ENCODE measurements around the gene BMERB1. TPM values are rescaled to one million over a fixed set of nuclear protein-coding genes. Genes with fewer than 3 reads are reported as not detected.

Gene BMERB1
- total and polyA plus RNA-seq, 3 experiments from 2014 or later, result 4.8 to 13.6 (median 13.1) TPM

DNA sequence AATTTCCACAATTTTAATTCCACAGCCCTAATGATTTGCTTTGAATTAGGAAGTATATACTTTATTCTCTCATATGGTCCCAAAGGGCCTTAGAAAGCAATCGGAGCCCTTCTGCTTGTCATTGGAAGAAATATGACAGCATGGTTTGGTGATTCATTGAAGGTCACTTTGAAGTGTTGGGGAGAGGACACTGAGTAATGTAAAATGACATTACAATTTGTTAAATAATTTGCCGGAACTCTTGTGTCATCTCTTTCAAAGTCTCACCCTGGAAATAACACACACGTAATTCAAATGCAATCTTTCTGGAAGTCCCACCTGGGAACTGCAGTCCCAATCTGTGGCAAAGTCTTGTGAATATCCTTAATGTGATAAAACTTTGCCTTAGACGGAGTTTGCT lies 59.8 kb downstream of the BMERB1 start:
- Histone ChIP-seq H3K27ac (ENCODE audit: low read depth, low read length) (no peak overlapping the region), H3K9me3 (ENCODE audit: low read length) (no peaks in the 10 kb centered on the region), H3K4me1 (ENCODE audit: insufficient read depth, low read length) (no peaks in the 10 kb centered on the region), H3K27me3 (ENCODE audit: insufficient read depth, low read length, poor library complexity, severe bottlenecking) (no peaks in the 10 kb centered on the region), H3K36me3 (ENCODE audit: insufficient read depth, low read length) (no peaks in the 10 kb centered on the region), H3K4me3 (ENCODE audit: low read length) (no peak overlapping the region)
- no peak for DNase-seq
- Mint-ChIP-seq H3K4me3 (no peak overlapping the region), H3K9me3 (no peaks in the 10 kb centered on the region), H3K4me1 (no peaks in the 10 kb centered on the region), H3K27ac (no peak overlapping the region), H3K36me3 (no peaks in the 10 kb centered on the region), H3K27me3 (no peaks in the 10 kb centered on the region)
- CTCF ChIA-PET, result no interaction called here
- POLR2A ChIA-PET, result no interaction called here

DNA sequence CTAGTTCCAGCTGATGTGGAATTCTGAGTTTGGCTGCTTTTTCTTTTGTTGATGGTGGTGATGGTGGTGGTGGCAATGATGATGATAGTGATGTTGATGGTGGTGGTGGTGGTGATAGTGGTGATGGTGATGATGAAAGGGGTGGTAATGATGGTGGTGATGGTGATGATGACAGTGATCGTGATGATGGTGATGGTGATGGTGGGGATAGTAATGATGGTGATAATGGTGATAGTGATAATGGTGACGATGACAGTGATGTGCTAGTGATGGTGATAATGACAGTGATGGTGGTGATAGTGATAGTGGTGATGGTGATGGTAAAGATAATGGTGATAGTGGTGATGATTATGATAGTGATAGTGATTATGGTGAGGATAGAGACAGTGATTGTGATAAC lies 61.5 kb downstream of the BMERB1 start:
- Mint-ChIP-seq H3K4me3 (no peak overlapping the region), H3K36me3 (no peaks in the 10 kb centered on the region), H3K27ac (no peak overlapping the region), H3K4me1 (no peaks in the 10 kb centered on the region), H3K27me3 (peaks cover 0 to 4% of the 10 kb centered on the region in 2 donors), H3K9me3 (no peaks in the 10 kb centered on the region)
- H3K36me3 ChIP-seq (ENCODE audit: insufficient read depth, low read length), result no peaks in the 10 kb centered on the region
- H3K4me1 ChIP-seq (ENCODE audit: insufficient read depth, low read length), result no peaks in the 10 kb centered on the region
- DNase-seq, result no peak
- no peak overlapping the region for H3K27ac ChIP-seq (ENCODE audit: low read depth, low read length)
- H3K27me3 ChIP-seq (ENCODE audit: insufficient read depth, low read length, poor library complexity, severe bottlenecking), result no peaks in the 10 kb centered on the region
- ChIA-PET CTCF (no interaction called here), POLR2A (no interaction called here)
- H3K4me3 ChIP-seq (ENCODE audit: low read length), result no peak overlapping the region
- no peaks in the 10 kb centered on the region for H3K9me3 ChIP-seq (ENCODE audit: low read length)

DNA sequence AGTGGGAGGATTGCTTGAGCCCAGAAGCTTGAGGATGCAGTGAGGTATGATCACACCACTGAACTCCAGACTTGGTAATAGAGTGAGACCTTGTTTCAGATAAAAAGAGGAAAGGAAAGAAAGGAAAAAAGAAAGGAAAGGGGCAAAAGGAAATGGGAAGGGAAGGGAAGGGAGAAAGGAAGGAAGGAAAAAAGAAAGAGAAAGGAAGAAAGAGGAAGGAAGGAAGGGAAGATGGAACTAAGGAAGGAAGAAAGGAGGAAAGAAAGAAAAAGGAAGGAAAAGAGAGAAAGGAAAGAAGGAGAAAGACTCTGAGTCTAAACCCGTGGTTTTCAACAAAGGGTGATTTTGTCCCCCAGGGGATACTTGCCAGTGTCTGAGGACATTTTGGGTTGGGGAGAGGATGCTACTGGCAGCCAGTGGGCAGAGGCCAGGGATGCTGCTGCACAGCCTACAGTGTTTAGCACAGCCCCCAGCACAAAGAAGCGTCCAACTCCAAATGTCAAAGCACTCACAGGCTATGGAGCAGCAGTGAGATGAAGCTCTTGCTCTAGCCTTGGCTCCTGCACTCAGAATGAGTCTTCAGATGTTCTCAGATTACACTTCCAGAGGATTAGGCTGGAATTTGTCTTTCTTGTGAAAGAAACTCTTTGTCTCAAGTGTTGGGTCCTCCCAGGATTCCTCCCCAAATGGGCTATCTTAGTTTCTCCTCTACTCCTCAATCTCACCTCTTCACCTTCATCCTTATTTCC lies 64.2 kb downstream of the BMERB1 start:
- Mint-ChIP-seq H3K4me3 (no peak overlapping the region), H3K4me1 (no peaks in the 10 kb centered on the region), H3K36me3 (no peaks in the 10 kb centered on the region), H3K9me3 (no peaks in the 10 kb centered on the region), H3K27ac (peak overlapping the region in 3 of 8 donors; percentile 2 to 59 (median 26)), H3K27me3 (peaks cover 0 to 4% of the 10 kb centered on the region in 2 donors)
- CTCF ChIA-PET, result no interaction called here
- no peaks in the 10 kb centered on the region for H3K36me3 ChIP-seq (ENCODE audit: insufficient read depth, low read length)
- DNase-seq, result no peak
- H3K27me3 ChIP-seq (ENCODE audit: insufficient read depth, low read length, poor library complexity, severe bottlenecking), result no peaks in the 10 kb centered on the region
- H3K27ac ChIP-seq (ENCODE audit: low read depth, low read length), result no peak overlapping the region
- H3K4me1 ChIP-seq (ENCODE audit: insufficient read depth, low read length), result no peaks in the 10 kb centered on the region
- no peak overlapping the region for H3K4me3 ChIP-seq (ENCODE audit: low read length)
- POLR2A ChIA-PET, result no interaction called here
- no peaks in the 10 kb centered on the region for H3K9me3 ChIP-seq (ENCODE audit: low read length)

DNA sequence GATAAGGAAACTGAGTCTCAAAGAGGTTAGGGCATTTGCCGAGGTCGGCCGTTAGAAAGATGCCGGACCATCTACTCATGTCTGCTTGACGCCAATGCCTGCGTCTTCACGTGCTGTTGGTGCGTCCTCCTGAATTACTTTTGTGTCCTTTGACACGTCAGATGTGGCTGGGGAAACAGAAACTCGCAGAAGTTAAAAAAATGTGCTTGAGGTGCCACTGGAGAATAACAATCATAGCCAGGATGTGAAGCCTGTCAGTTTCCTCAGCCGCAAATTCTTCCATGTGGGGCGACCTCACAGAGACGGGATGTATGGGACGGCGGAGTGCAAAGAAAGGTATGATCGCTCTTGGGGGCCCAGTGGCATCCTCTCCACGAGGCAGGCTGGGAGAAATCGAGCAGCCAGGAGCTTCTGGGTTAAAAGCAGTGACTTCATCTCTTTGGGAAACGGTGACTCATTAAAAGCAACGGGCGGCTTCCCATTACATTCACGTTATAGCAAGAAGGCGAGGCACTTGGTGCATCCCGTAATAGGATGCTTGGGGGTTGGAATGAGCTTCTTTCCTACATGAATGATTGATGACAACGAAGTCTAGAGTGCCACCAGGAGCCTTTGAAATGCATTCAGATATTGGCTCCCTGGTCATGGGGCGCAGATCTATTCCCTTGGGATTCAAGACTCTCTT lies 67.8 kb downstream of the BMERB1 start:
- H3K4me3 ChIP-seq (ENCODE audit: low read length), result no peak overlapping the region
- no peaks in the 10 kb centered on the region for H3K4me1 ChIP-seq (ENCODE audit: insufficient read depth, low read length)
- H3K27me3 ChIP-seq (ENCODE audit: insufficient read depth, low read length, poor library complexity, severe bottlenecking), result no peaks in the 10 kb centered on the region
- H3K36me3 Mint-ChIP-seq, result no peaks in the 10 kb centered on the region
- no peaks in the 10 kb centered on the region for H3K9me3 ChIP-seq (ENCODE audit: low read length)
- ChIA-PET POLR2A (no interaction called here), CTCF (no interaction called here)
- no peak overlapping the region for H3K4me3 Mint-ChIP-seq
- no peak overlapping the region for H3K27ac ChIP-seq (ENCODE audit: low read depth, low read length)
- H3K27me3 Mint-ChIP-seq, result peaks cover 0 to 19% of the 10 kb centered on the region in 2 donors
- H3K4me1 Mint-ChIP-seq, result no peaks in the 10 kb centered on the region
- H3K27ac Mint-ChIP-seq, result peak overlapping the region in 1 of 8 donors; percentile 44
- no peaks in the 10 kb centered on the region for H3K9me3 Mint-ChIP-seq
- no peaks in the 10 kb centered on the region for H3K36me3 ChIP-seq (ENCODE audit: insufficient read depth, low read length)
- no peak for DNase-seq

DNA sequence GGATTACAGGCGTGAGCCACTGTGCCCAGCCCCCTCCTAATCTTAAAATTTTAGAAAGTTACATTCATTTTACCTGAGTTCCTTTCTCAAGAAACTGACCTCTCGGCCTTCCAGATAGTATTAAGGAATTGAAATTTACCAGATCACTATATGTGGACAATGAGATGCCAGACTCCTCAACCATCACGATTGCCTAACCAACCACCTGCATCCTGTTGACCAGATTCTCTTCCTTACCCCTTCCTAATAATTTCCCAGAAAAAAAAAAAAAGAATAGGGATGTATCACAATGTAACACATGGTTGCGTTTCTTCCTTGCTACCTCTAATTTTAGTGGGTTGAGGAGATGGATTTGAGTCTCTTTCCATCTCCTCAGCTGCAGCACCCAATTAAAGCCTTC lies 72.1 kb downstream of the BMERB1 start:
- Mint-ChIP-seq H3K4me3 (peak overlapping the region in 1 of 7 donors; percentile 27), H3K4me1 (peaks cover 12 to 18% (median 17%) of the 10 kb centered on the region in 3 donors), H3K27ac (no peak overlapping the region), H3K9me3 (peaks cover 0 to 2% (median 0%) of the 10 kb centered on the region in 5 donors), H3K36me3 (no peaks in the 10 kb centered on the region), H3K27me3 (peaks cover 3 to 31% of the 10 kb centered on the region in 2 donors)
- H3K4me1 ChIP-seq (ENCODE audit: insufficient read depth, low read length), result no peaks in the 10 kb centered on the region
- H3K27me3 ChIP-seq (ENCODE audit: insufficient read depth, low read length, poor library complexity, severe bottlenecking), result no peaks in the 10 kb centered on the region
- H3K36me3 ChIP-seq (ENCODE audit: insufficient read depth, low read length), result no peaks in the 10 kb centered on the region
- H3K27ac ChIP-seq (ENCODE audit: low read depth, low read length), result no peak overlapping the region
- no peak overlapping the region for H3K4me3 ChIP-seq (ENCODE audit: low read length)
- no peak for DNase-seq
- CTCF ChIA-PET, result no interaction called here
- no peaks in the 10 kb centered on the region for H3K9me3 ChIP-seq (ENCODE audit: low read length)
- POLR2A ChIA-PET, result no interaction called here

DNA sequence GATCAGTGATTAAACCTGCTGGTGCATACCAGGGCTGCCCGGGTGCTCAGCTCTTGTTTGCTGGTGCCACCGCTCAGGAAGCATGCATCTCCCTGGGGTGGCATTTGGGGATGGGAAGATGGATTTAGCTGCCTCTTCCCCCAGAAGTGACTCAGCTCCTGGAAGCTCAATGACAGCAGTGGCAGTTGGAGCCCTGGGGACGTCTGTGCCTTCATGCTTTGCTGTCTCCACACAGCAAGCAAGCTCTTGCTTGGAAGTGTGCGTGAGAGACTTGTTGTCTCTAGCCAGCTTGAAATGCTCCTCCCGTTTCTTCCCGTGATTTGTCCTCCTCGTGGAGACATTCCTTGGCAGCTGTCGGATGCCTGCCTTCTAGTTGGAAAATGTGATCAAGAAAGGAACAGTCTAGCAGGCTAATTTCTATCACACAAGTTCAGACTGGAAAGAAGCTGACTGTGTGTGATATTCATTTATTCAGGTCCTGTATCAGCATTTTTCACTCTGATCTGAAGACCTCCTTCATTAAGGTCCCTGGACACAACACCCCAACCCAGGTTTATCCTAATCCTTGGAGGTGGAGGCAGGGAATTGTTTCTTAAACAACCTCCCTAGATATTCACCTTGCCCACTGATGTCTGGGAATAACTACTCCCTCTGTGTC lies 73.0 kb downstream of the BMERB1 start:
- no peak for DNase-seq
- no peaks in the 10 kb centered on the region for H3K27me3 ChIP-seq (ENCODE audit: insufficient read depth, low read length, poor library complexity, severe bottlenecking)
- H3K27ac ChIP-seq (ENCODE audit: low read depth, low read length), result no peak overlapping the region
- Mint-ChIP-seq H3K36me3 (no peaks in the 10 kb centered on the region), H3K27me3 (peaks cover 3 to 31% of the 10 kb centered on the region in 2 donors), H3K4me1 (peaks cover 12 to 18% (median 17%) of the 10 kb centered on the region in 3 donors), H3K27ac (no peak overlapping the region), H3K9me3 (peaks cover 0 to 2% (median 0%) of the 10 kb centered on the region in 5 donors), H3K4me3 (no peak overlapping the region)
- H3K4me3 ChIP-seq (ENCODE audit: low read length), result no peak overlapping the region
- ChIA-PET CTCF (no interaction called here), POLR2A (no interaction called here)
- H3K4me1 ChIP-seq (ENCODE audit: insufficient read depth, low read length), result no peaks in the 10 kb centered on the region
- no peaks in the 10 kb centered on the region for H3K36me3 ChIP-seq (ENCODE audit: insufficient read depth, low read length)
- H3K9me3 ChIP-seq (ENCODE audit: low read length), result no peaks in the 10 kb centered on the region

- H3K27me3 Mint-ChIP-seq, result peaks cover 3 to 31% of the 10 kb centered on the region in 2 donors
- H3K4me1 ChIP-seq (ENCODE audit: insufficient read depth, low read length), result no peaks in the 10 kb centered on the region
- H3K27ac ChIP-seq (ENCODE audit: low read depth, low read length), result no peak overlapping the region
- H3K4me1 Mint-ChIP-seq, result peaks cover 12 to 18% (median 17%) of the 10 kb centered on the region in 3 donors
- peak overlapping the region in 1 of 8 donors; percentile 25 for H3K27ac Mint-ChIP-seq
- H3K4me3 Mint-ChIP-seq, result no peak overlapping the region
- H3K36me3 Mint-ChIP-seq, result no peaks in the 10 kb centered on the region
- peaks cover 0 to 2% (median 0%) of the 10 kb centered on the region in 5 donors for H3K9me3 Mint-ChIP-seq
- no peaks in the 10 kb centered on the region for H3K9me3 ChIP-seq (ENCODE audit: low read length)
- no peaks in the 10 kb centered on the region for H3K36me3 ChIP-seq (ENCODE audit: insufficient read depth, low read length)
- ChIA-PET CTCF (no interaction called here), POLR2A (no interaction called here)
- no peaks in the 10 kb centered on the region for H3K27me3 ChIP-seq (ENCODE audit: insufficient read depth, low read length, poor library complexity, severe bottlenecking)
- no peak overlapping the region for H3K4me3 ChIP-seq (ENCODE audit: low read length)
- DNase-seq, result no peak
Observed at GRCh38 chr16:15507959-15508627, 73.7 kb downstream of the BMERB1 start.
